ENCODE data around the gene ZNF584. TPM values are rescaled to one million over a fixed set of nuclear protein-coding genes. Genes with fewer than 3 reads are reported as not detected.
"Not testable (repeated sequence)": the region's sequence is repeated elsewhere in the genome, so short reads cannot be mapped to it uniquely, and the experiment has no call there.

Gene ZNF584
- total RNA-seq, 1 donor from 2014 or later = 16.1 TPM

DNA sequence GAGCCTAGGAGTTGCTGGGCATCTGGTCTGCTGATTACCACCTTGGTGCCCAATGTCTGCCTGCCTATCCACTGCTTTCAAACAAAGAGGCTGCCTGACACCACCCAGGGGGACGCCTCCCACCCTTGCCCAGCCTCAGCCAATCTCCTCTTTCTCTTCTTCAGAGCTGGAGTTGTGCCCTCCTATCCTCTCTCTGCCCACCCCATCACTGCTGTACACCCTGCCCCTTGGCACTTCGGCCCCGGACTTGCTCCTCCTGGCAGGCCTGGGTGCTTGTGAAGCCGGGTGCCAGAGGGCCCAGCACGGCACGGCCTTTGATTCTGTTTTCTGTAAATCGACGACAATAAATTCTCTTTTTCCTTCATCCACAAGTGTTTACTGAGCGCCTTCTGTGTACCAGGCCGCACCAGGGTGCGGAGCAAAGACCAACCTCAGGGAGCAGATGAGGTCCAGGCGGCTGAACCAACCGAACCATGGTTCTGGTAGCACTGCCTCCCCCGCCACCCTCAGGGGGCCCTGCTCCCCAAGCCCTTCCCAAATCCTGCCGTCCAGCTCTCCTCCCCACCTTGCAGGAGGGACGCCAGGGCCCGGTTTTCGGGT lies 8.0 kb upstream of the ZNF584 start:
- no peak for ATAC-seq (ENCODE audit: poor library complexity)

GRCh38 chr19:58400916-58401839 lies 7.3 kb upstream of the ZNF584 start:
- intact Hi-C loops (cut with DNase I) = no loop called here
- DNase-seq = peak; percentile 100
- peak; percentile 99 for ATAC-seq (ENCODE audit: poor library complexity)

More for the DNA sequence above, 8.0 kb upstream of the ZNF584 start:
- intact Hi-C loops (cut with DNase I) = no loop called here
- no peak for DNase-seq

DNA sequence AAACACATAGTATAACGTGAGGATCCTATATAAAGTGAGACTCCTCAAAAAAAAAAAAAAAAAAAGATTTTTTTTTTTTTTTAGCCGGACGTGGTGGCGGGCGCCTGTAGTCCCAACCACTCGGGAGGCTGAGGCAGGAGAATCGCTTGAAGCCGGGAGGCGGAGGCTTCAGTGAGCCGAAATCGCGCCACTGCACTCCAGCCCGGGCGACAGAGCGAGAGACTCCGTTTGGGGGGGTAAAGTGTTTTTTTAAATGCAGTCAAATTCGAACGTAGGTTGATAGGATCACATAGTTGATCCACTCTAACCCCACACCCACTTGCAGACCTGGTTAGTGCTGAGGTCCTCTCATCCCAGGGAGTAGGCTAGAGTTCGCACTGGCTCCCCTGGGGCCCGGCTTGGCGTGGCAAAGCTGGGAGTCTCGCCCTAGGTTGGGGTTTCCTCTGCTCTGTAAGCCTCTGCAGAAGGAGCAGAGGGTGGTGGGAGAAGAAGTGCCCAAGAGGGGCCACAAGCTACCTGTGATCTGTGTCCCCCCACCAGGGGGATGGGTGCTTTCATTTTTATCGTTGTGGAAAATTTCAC lies 6.5 kb upstream of the ZNF584 start:
- ATAC-seq (ENCODE audit: poor library complexity) (no peak), DNase-seq (no peak)
- intact Hi-C loops (cut with DNase I) = no loop called here

DNA sequence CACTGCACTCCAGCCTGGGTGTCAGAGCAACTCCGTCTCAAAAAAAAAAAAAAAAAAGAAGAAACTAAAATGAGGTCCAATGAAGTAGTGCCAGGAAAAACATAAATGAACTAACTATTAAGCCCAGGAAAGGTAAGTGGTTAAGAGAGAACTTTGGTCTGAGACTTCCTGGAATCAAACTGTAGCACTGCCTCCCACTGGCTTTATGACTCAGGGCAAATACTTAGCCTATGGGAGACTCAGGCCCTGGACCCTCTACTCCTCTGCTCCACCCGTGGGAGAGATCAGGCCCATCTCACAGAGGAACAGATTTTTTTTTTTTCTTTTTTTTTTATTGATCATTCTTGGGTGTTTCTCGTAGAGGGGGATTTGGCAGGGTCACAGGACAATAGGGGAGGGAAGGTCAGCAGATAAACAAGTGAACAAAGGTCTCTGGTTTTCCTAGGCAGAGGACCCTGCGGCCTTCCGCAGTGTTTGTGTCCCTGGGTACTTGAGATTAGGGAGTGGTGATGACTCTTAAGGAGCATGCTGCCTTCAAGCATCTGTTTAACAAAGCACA lies 4.5 kb upstream of the ZNF584 start:
- intact Hi-C loops (cut with DNase I); ATAC-seq (ENCODE audit: poor library complexity); DNase-seq: not testable (repeated sequence)

DNA sequence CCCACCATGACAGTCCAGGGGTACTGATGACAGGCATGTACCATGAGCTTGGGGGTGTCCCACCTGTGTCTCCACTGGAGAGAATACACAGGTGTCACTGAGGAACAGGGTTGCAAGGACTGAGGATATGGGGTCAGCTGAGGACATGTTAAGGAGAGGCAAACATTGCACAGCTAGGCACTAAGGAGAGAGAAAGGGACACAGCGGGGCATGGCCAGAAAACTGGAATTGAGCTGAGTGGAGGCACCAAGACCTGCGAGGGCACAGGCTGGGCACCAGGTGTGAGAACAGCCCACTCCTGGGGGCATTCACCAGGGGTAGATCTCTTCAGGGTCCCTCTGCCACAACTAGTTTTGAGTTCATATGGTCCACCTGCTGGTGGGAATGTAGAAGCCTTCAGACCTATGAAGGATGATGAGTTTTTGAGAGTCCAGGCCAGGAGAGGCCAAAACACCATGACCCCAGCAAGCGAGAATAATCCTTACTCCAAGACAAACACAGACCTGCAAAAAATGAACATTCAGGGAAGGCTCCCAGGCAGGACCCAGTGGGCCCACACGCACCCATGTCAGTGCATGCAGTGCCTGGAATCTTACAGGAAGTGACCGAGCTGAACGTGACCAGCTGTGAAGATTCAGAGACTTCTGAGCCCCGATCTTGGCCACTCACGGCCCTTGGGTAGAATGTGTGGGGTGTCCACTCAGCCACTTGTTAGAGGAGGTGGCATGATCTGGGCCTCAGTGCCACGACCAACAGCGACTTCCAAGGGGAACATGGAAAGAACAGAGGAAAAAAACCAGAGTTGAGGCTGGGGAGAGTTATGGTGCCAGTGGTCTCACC lies 1.4 kb upstream of the ZNF584 start:
- intact Hi-C loops (cut with DNase I) = no loop called here
- DNase-seq (no peak), ATAC-seq (ENCODE audit: poor library complexity) (no peak)

GRCh38 chr19:58407658-58408151 lies 744 bp upstream of the ZNF584 start:
- ATAC-seq (ENCODE audit: poor library complexity) (peak; percentile 4), DNase-seq (no peak)
- intact Hi-C loops (cut with DNase I) = no loop called here

DNA sequence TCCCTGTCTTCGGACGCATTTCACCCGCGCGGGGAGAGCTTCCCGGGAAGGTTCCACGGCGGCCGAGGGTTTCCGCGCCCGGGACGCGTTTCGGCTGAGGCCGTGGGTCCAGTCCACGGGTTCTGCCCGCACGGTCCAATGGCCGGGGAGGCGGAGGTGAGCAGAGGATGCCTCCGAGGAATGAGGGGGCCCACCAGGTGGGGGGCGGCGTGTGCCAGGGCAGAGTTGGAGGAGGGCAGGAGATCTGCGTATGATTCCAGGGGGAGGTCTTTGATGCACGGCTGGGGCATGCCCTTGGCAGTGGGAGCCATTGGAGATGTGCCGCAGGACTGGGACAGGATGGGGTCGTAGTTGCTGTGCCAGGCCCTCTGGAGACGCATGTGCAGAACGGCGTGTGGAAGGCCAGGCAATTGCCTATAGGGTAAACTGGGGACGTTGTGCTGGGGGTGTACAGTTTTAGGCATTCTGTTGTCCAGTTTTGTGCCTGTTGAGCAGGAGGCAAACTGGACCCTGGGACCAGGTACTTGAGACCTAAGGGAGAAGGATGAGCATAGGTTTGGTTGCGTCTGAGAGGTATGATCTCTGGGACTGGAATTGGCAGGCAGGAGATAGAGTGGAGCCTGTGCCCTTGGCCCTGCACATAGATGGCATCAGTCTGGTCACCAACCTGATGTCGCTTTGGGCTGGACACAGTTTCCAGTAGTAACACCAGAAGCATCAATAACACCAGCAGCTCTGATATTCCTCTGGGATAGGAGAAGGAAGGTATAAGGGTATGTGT lies 751 bp downstream of the ZNF584 start:
- intact Hi-C loops (cut with DNase I) = no loop called here
- DNase-seq (no peak), ATAC-seq (ENCODE audit: poor library complexity) (peak; percentile 38)

- DNase-seq (no peak), ATAC-seq (ENCODE audit: poor library complexity) (no peak)
- intact Hi-C loops (cut with DNase I) = no loop called here
These were observed 8.2 kb downstream of the ZNF584 start for GRCh38 chr19:58416604-58417003.

- intact Hi-C loops (cut with DNase I) = no loop called here
- DNase-seq = no peak
- ATAC-seq (ENCODE audit: poor library complexity) = no peak
These were observed 8.6 kb downstream of the ZNF584 start for GRCh38 chr19:58417071-58417470.

DNA sequence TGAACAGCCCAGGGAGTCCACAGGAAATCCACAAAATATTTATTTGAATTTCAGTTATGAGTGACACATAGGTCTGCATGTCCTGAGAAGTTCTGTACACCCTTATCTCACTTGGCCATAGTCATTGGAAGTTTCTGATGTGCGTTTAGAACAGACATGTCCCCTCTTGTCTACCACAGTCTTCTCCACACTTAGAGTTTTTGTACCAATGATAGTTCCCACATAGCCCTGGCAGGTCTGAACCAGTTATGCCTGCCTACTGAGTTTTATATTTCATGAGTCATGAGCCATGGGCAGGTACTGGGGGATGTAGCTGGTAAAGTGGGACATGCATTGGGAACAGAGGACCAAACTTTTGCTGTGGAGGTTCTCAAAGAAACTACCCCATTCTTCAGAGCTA lies 20.2 kb downstream of the ZNF584 start:
- ATAC-seq (ENCODE audit: poor library complexity) (no peak), DNase-seq (no peak)
- intact Hi-C loops (cut with DNase I) = no loop called here

DNA sequence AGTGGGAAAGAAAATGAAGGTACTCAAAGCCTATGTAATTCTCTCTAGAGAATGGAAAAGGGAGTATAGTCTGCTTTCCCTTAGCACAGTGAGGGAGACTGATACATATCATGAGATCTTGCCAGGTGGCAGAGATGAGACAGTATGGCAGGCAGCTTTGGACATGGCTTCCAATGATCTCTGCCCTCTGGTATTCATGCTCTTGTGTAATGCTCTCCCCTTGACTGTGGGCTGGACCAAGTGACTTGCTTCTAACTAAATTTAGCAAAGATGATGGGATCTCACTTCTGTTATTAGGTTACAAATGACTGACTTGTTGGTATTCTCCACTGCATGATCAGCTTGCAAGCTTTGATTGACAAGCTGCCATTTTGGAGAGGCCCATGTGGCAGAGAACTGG lies 21.3 kb downstream of the ZNF584 start:
- ATAC-seq (ENCODE audit: poor library complexity) = no peak
- no peak for DNase-seq
- intact Hi-C loops (cut with DNase I) = no loop called here

- no peak for DNase-seq
- intact Hi-C loops (cut with DNase I) = no loop called here
- ATAC-seq (ENCODE audit: poor library complexity) = no peak
These were observed 25.8 kb downstream of the ZNF584 start for GRCh38 chr19:58434217-58434616.

DNA sequence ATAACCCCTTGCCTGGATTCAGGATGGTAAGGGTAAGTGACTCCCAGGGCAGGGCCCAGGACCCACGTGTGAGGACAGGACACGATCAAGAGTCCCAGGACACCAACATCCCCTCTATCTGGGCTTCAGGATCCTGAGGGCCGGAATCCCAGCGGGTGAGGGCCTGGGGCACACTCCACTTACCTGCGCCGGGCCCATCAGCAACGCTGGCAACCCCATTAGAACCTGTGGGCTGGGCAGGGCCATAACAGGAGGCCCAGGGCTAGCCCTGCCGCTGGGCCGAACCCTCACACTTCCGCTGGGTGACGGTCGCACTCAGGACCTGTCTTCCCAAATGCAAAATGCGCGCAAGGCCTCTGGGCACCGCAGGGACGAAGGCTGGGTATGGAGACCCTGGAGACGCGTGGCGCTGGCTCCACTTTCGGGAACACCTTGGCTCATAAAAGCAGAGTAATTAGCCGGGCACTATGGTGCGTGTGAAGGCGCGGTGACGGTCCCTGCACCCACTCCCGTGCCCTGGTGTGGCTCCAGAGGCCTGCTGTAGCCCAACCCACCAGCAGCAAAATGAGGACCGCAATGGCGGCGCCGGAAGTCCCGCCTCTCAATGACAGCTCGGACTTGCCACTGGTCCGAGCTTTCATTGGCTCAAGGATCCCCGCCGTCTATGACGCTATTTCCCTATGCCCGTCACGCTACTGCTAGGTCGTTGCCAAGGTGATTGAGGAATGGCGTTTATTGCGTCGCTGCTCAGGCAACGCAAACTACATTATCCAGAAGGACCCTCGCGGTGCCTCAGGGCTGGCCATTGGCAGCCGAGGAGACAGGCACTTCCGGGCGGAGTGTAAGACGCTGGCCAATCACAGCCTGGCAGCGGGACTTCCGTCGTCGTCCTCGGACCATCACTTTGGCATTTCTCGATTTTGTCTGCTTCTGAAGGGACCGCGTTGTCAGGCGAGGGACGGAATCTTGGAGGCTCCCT lies 31.4 kb downstream of the ZNF584 start, which contains the start of gene ZNF132:
Gene ZNF132, minus strand, starts transcription at position 578 of the 979 bp plus-strand sequence. Its CDS starts 332 bp downstream, at position 246.
- intact Hi-C loops (cut with DNase I) = no loop called here
- DNase-seq (peak; percentile 98), ATAC-seq (ENCODE audit: poor library complexity) (peak; percentile 98)

DNA sequence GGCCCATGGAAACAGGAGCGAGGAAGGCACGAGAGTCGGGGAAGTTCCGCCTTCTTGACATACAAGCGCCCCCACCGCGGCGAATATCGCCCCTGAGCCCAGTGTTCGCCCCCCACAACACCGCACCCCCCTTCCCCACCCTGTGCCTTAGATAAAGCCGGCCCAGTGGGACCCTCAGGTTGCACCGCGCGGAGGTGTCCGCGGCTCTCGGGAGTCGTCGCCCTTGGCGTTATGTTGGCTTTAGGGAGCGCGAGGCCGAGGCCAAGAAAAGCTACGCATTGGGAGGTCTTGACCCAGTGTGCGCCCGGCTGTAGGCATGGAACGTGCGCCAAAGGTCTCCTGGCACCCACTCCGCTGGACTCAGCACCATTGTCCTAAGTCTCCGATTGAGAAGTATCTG lies 32.1 kb downstream of the ZNF584 start:
- ATAC-seq (ENCODE audit: poor library complexity) (peak; percentile 8), DNase-seq (no peak)
- intact Hi-C loops (cut with DNase I) = no loop called here

DNA sequence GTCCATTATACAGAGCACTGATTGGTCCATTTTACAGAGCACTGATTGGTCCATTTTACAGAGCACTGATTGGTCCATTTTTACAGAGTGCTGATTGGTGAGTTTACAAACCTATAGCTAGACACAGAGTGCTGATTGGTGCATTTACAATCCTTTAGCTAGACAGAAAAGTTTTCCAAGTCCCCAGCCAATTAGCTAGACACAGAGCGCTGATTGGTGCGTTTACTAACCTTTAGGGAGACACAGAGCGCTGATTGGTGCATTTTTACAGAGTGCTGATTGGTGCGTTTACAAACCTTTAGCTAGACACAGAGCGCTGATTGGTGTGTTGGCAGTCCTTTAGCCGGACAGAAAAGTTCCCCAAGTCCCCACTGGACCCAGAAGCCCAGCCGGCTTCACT lies 34.5 kb downstream of the ZNF584 start:
- DNase-seq; ATAC-seq (ENCODE audit: poor library complexity); intact Hi-C loops (cut with DNase I): not testable (repeated sequence)

DNA sequence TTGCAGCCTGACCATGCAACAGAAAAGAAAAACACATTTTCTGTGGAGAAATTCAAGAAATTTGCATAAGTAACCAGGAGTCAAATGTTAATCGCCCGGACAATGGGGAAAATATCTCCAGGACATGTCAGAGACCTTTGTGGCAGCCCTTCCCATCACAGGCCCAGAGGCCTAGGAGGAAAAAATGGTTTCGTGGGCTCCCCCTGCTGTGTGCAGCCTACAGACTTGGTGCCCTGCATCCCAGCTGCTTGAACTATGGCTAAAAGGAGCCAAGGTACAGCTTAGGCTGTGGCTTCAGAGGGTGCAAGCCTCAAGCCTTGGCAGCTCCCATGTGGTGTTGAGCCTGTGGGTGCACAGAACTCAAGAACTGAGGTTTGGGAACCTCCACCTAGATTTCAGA lies 40.4 kb downstream of the ZNF584 start:
- intact Hi-C loops (cut with DNase I); ATAC-seq (ENCODE audit: poor library complexity); DNase-seq: not testable (repeated sequence)

Measured in Right ventricle myocardium superior (tissue), 1 donor.